ENCODE data around the gene ZNF837.

Gene ZNF837

GRCh38 chr19:58417071-58417470, 36.2 kb upstream of the ZNF837 start:
- no peak for ATAC-seq (ENCODE audit: insufficient read depth, low read depth)
- H3K27ac ChIP-seq (ENCODE audit: low read length): no peak overlapping the region

GRCh38 chr19:58416604-58417003, 35.8 kb upstream of the ZNF837 start:
- Histone ChIP-seq H3K9ac (ENCODE audit: low read depth, low read length) (no peak overlapping the region), H3K4me1 (ENCODE audit: insufficient read depth, low read length) (no peaks in the 10 kb centered on the region), H3K27me3 (ENCODE audit: insufficient read depth, low read length, poor library complexity) (no peaks in the 10 kb centered on the region), H3K27ac (ENCODE audit: low read length) (no peak overlapping the region), H3K4me2 (ENCODE audit: insufficient read depth, low read length) (no peak overlapping the region), H3K9me3 (ENCODE audit: insufficient read depth, low read length, severe bottlenecking) (no peaks in the 10 kb centered on the region), H3K4me3 (ENCODE audit: low read depth in 1 of 2, low read length in 2 of 2) (no peak overlapping the region), H3K79me2 (ENCODE audit: insufficient read depth, low read length) (peaks cover 5% of the 10 kb centered on the region), H4K20me1 (ENCODE audit: insufficient read depth, low read length) (0 out of 2 replicates have a peak, but pooled peaks cover 9% of the 10 kb centered on the region), H3K36me3 (ENCODE audit: insufficient read depth, low read length) (peaks cover 54% of the 10 kb centered on the region), H2AFZ (ENCODE audit: low read depth, low read length) (no peak overlapping the region)
- no peak for TF ChIP-seq EZH2 (IDR thresholded peaks at IDR 0.05; ENCODE audit: borderline replicate concordance, low read depth, low read length, severe bottlenecking)
- TF ChIP-seq CTCF (IDR thresholded peaks at IDR 0.05; ENCODE audit: borderline replicate concordance, extremely low read depth, low read length, poor library complexity, severe bottlenecking): no peak
- DNase-seq (no peak), ATAC-seq (ENCODE audit: insufficient read depth, low read depth) (no peak)

More at GRCh38 chr19:58417071-58417470, 36.2 kb upstream of the ZNF837 start:
- Histone ChIP-seq H3K9me3 (ENCODE audit: insufficient read depth, low read length, severe bottlenecking) (no peaks in the 10 kb centered on the region), H3K9ac (ENCODE audit: low read depth, low read length) (no peak overlapping the region), H3K4me3 (ENCODE audit: low read depth in 1 of 2, low read length in 2 of 2) (no peak overlapping the region), H3K36me3 (ENCODE audit: insufficient read depth, low read length) (peaks cover 54% of the 10 kb centered on the region), H3K79me2 (ENCODE audit: insufficient read depth, low read length) (peaks cover 5% of the 10 kb centered on the region), H3K27me3 (ENCODE audit: insufficient read depth, low read length, poor library complexity) (no peaks in the 10 kb centered on the region), H3K4me2 (ENCODE audit: insufficient read depth, low read length) (no peak overlapping the region), H4K20me1 (ENCODE audit: insufficient read depth, low read length) (0 out of 2 replicates have a peak, but pooled peaks cover 9% of the 10 kb centered on the region), H3K4me1 (ENCODE audit: insufficient read depth, low read length) (no peaks in the 10 kb centered on the region), H2AFZ (ENCODE audit: low read depth, low read length) (no peak overlapping the region)
- no peak for DNase-seq
- TF ChIP-seq CTCF (IDR thresholded peaks at IDR 0.05; ENCODE audit: borderline replicate concordance, extremely low read depth, low read length, poor library complexity, severe bottlenecking): no peak

GRCh38 chr19:58409010-58409790, 28.4 kb upstream of the ZNF837 start:
- Histone ChIP-seq H3K27me3 (ENCODE audit: insufficient read depth, low read length, poor library complexity) (no peaks in the 10 kb centered on the region), H3K36me3 (ENCODE audit: insufficient read depth, low read length) (peaks cover 5% of the 10 kb centered on the region; the same call in 1 of the 2 replicates), H3K4me1 (ENCODE audit: insufficient read depth, low read length) (peaks cover 28% of the 10 kb centered on the region), H3K9ac (ENCODE audit: low read depth, low read length) (peak overlapping the region; percentile 77), H3K79me2 (ENCODE audit: insufficient read depth, low read length) (peaks cover 40% of the 10 kb centered on the region), H2AFZ (ENCODE audit: low read depth, low read length) (peak overlapping the region; percentile 87), H3K9me3 (ENCODE audit: insufficient read depth, low read length, severe bottlenecking) (no peaks in the 10 kb centered on the region), H4K20me1 (ENCODE audit: insufficient read depth, low read length) (no peaks in the 10 kb centered on the region), H3K4me3 (ENCODE audit: low read depth in 1 of 2, low read length in 2 of 2) (peak overlapping the region; percentile 58 to 96), H3K27ac (ENCODE audit: low read length) (peak overlapping the region; percentile 39), H3K4me2 (ENCODE audit: insufficient read depth, low read length) (peak overlapping the region; percentile 75)
- DNase-seq (peak; percentile 60), ATAC-seq (ENCODE audit: insufficient read depth, low read depth) (peak; percentile 41)
- peak; percentile 17 for TF ChIP-seq CTCF (IDR thresholded peaks at IDR 0.05; ENCODE audit: borderline replicate concordance, extremely low read depth, low read length, poor library complexity, severe bottlenecking)
- no peak for TF ChIP-seq EZH2 (IDR thresholded peaks at IDR 0.05; ENCODE audit: borderline replicate concordance, low read depth, low read length, severe bottlenecking)

Measured in DND-41 (cell line).